CD14-positive monocyte (primary cell): ENCODE measurements around the gene RNU1-3. TPM values are rescaled to one million over a fixed set of nuclear protein-coding genes. Genes with fewer than 3 reads are reported as not detected.
"Not testable (repeated sequence)": the region's sequence is repeated elsewhere in the genome, so short reads cannot be mapped to it uniquely, and the experiment has no call there.

Experiments used
- DNase-seq, 3 donors: peaks; one replicate each; pipeline ENCODE4 v3.0.0-alpha.2; 2011 to 2022
- H2AFZ ChIP-seq: 2 replicates; pipeline ENCODE4 v1.6.0; 2012; ENCODE audit warnings: mild to moderate bottlenecking, low read depth, low read length, inconsistent platforms; ENCODE audit not compliant: insufficient read depth, poor library complexity, severe bottlenecking
- H3K27ac ChIP-seq, 2 donors: 1 replicate in 1 of 2; 2 replicates in 1 of 2; pipeline ENCODE4 v1.5.1; 2012 to 2013; ENCODE audit warnings: low read length in 2 of 2, control low read depth in 1 of 2, inconsistent platforms in 1 of 2, low read depth in 1 of 2, mild to moderate bottlenecking in 1 of 2
- H3K27me3 ChIP-seq, 2 donors: one replicate each; pipeline versions ENCODE4 v1.6.0 to v1.6.1; 2011 to 2013; ENCODE audit warnings: low read length in 2 of 2; ENCODE audit not compliant: control insufficient read depth in 2 of 2, insufficient read depth in 2 of 2
- H3K36me3 ChIP-seq, 2 donors: replicated peaks in 1 of 2; 1 replicate in 1 of 2; 2 replicates in 1 of 2; pipeline versions ENCODE4 v1.5.1 to v1.6.1; 2012 to 2013; ENCODE audit warnings: low read length in 2 of 2, control low read depth in 1 of 2, inconsistent platforms in 1 of 2, mild to moderate bottlenecking in 1 of 2; ENCODE audit not compliant: insufficient read depth in 2 of 2, control insufficient read depth in 1 of 2
- H3K4me1 ChIP-seq, 2 donors: 1 replicate in 1 of 2; 2 replicates in 1 of 2; pipeline versions ENCODE4 v1.5.1 to v1.6.1; 2012 to 2013; ENCODE audit warnings: low read length in 2 of 2, control low read depth in 1 of 2, inconsistent platforms in 1 of 2, mild to moderate bottlenecking in 1 of 2, moderate library complexity in 1 of 2; ENCODE audit not compliant: insufficient read depth in 2 of 2, control insufficient read depth in 1 of 2
- H3K4me2 ChIP-seq: replicated peaks from 2 replicates; pipeline ENCODE3; 2012; ENCODE audit warnings: low read length, moderate library complexity, mild to moderate bottlenecking; ENCODE audit not compliant: poor library complexity, severe bottlenecking; ENCODE audit errors: extremely low read depth
- H3K4me3 ChIP-seq, 3 experiments: fragments of 200-600 bp in 1 of 3; sonication (generic) in 1 of 3; replicated peaks in 1 of 3; 1 replicate in 2 of 3; 2 replicates in 1 of 3; pipeline ENCODE4 v1.5.1; 2011 to 2013; ENCODE audit warnings: low read length in 3 of 3, mild to moderate bottlenecking in 3 of 3, control low read depth in 2 of 3, low read depth in 2 of 3, inconsistent platforms in 1 of 3, moderate library complexity in 1 of 3
- H3K79me2 ChIP-seq: 2 replicates; pipeline ENCODE4 v1.6.0; 2012; ENCODE audit warnings: mild to moderate bottlenecking, control low read depth, inconsistent platforms, low read length, moderate library complexity; ENCODE audit not compliant: insufficient read depth
- H3K9ac ChIP-seq: 2 replicates; pipeline ENCODE4 v1.6.0; 2017; ENCODE audit warnings: low read length, mild to moderate bottlenecking; ENCODE audit not compliant: insufficient read depth, poor library complexity, severe bottlenecking
- H3K9me3 ChIP-seq, 2 donors: replicated peaks in 1 of 2; 1 replicate in 1 of 2; 2 replicates in 1 of 2; pipeline versions ENCODE4 v1.5.1 to v1.6.1; 2012 to 2013; ENCODE audit warnings: low read length in 2 of 2, control low read depth in 1 of 2; ENCODE audit not compliant: control insufficient read depth in 1 of 2, insufficient read depth in 1 of 2
- H4K20me1 ChIP-seq: 2 replicates; pipeline ENCODE4 v1.6.0; 2012; ENCODE audit warnings: mild to moderate bottlenecking, low read length, control low read depth, moderate library complexity; ENCODE audit not compliant: insufficient read depth
- H3K27ac Mint-ChIP-seq, 7 donors: one replicate each; pipeline ENCODE4 v1.8.0; 2020; ENCODE audit warnings: mild to moderate bottlenecking in 7 of 7, mixed read lengths in 7 of 7, moderate library complexity in 6 of 7, inconsistent platforms in 2 of 7
- H3K27me3 Mint-ChIP-seq, 3 donors: one replicate each; pipeline ENCODE4 v1.8.0; 2021 to 2022; ENCODE audit warnings: low read depth in 3 of 3, mild to moderate bottlenecking in 3 of 3, mixed read lengths in 3 of 3, moderate library complexity in 3 of 3, inconsistent platforms in 1 of 3
- H3K36me3 Mint-ChIP-seq, 2 donors: one replicate each; pipeline ENCODE4 v1.8.0; 2020; ENCODE audit warnings: mixed read lengths in 2 of 2, inconsistent platforms in 1 of 2, mild to moderate bottlenecking in 1 of 2
- H3K4me1 Mint-ChIP-seq: one replicate; pipeline ENCODE4 v1.8.0; 2020; ENCODE audit warnings: mild to moderate bottlenecking, mixed read lengths
- H3K4me3 Mint-ChIP-seq, 2 donors: one replicate each; pipeline ENCODE4 v1.8.0; 2020; ENCODE audit warnings: mild to moderate bottlenecking in 2 of 2, mixed read lengths in 2 of 2, moderate library complexity in 1 of 2
- H3K9me3 Mint-ChIP-seq, 7 donors: one replicate each; pipeline ENCODE4 v1.8.0; 2020 to 2022; ENCODE audit warnings: mixed read lengths in 7 of 7, mild to moderate bottlenecking in 6 of 7, moderate library complexity in 6 of 7, inconsistent platforms in 2 of 7
- WGBS: methylation state at CpG from one replicate; pipeline ENCODE4 v1.1.5; 2013; ENCODE audit warnings: missing lambda C conversion rate; ENCODE audit not compliant: insufficient coverage; 5-methylcytosine and 5-hydroxymethylcytosine counted together
- intact Hi-C, 2 donors: fragments of 100-400 bp; cut with micrococcal nuclease; formaldehyde crosslinking; loops; one replicate each; pipeline versions ENCODE4 v1.15.0 to v1.15.1; 2023
- polyA plus RNA-seq, 3 donors: library from polyadenylated mRNA; depleted of rRNA in 1 of 3; unstranded in 2 of 3; stranded (reverse) in 1 of 3; fragments of 300-500 nt in 2 of 3; fragments of >200 nt in 1 of 3; fragmentation: Illumina TruSeq in 2 of 3; gene quantifications; 1 replicate in 2 of 3; 2 replicates in 1 of 3; pipeline ENCODE4 v1.2.3, GENCODE V29; 2012 to 2021

Gene RNU1-3
- polyA plus RNA-seq, 3 donors = not detected

GRCh38 chr1:16656574-16656973 is 10.2 kb downstream of the RNU1-3 start:
- H4K20me1 ChIP-seq, H3K9ac ChIP-seq, H3K27me3 Mint-ChIP-seq, H3K79me2 ChIP-seq, H3K27ac Mint-ChIP-seq, H3K36me3 Mint-ChIP-seq, H2AFZ ChIP-seq, H3K4me2 ChIP-seq, H3K36me3 ChIP-seq, intact Hi-C loops, H3K4me1 ChIP-seq, H3K4me3 Mint-ChIP-seq, H3K27me3 ChIP-seq, H3K4me3 ChIP-seq, H3K9me3 ChIP-seq, H3K27ac ChIP-seq, H3K9me3 Mint-ChIP-seq, DNase-seq, H3K4me1 Mint-ChIP-seq: not testable (repeated sequence)
- no CpG with 5 or more reads among the region's 6 CpGs for WGBS

GRCh38 chr1:16651560-16651959 is 15.2 kb downstream of the RNU1-3 start:
- H3K27ac Mint-ChIP-seq = not testable (repeated sequence)

GRCh38 chr1:16649960-16650359 is 16.8 kb downstream of the RNU1-3 start:
- not testable (repeated sequence) for H3K4me3 Mint-ChIP-seq, H3K9me3 Mint-ChIP-seq, DNase-seq, H3K4me1 Mint-ChIP-seq, H3K4me1 ChIP-seq, H3K79me2 ChIP-seq, H3K4me3 ChIP-seq, H3K36me3 ChIP-seq, H3K27ac Mint-ChIP-seq, H4K20me1 ChIP-seq, H2AFZ ChIP-seq, H3K36me3 Mint-ChIP-seq, H3K4me2 ChIP-seq, H3K9ac ChIP-seq, H3K9me3 ChIP-seq, H3K27ac ChIP-seq
- intact Hi-C loops = loop anchor here in 1 of 2 donors (10.0 kb wide), 1 partner anchor 255 kb away; no protein-coding TSS in a partner anchor
- H3K27me3 Mint-ChIP-seq = peaks cover 16 to 31% (median 18%) of the 10 kb centered on the region in 3 donors
- peaks cover 4 to 32% of the 10 kb centered on the region in 2 donors for H3K27me3 ChIP-seq
- no CpG with 5 or more reads among the region's 9 CpGs for WGBS

More at GRCh38 chr1:16651560-16651959, 15.2 kb downstream of the RNU1-3 start:
- H3K4me1 Mint-ChIP-seq, H3K4me3 ChIP-seq, DNase-seq, H3K4me1 ChIP-seq, H4K20me1 ChIP-seq, H3K79me2 ChIP-seq, H3K9me3 ChIP-seq, H3K9ac ChIP-seq, H3K36me3 Mint-ChIP-seq, H3K27ac ChIP-seq, H3K4me2 ChIP-seq, H3K4me3 Mint-ChIP-seq, H3K36me3 ChIP-seq, H3K9me3 Mint-ChIP-seq, H2AFZ ChIP-seq, intact Hi-C loops: not testable (repeated sequence)
- no CpG with 5 or more reads among the region's 1 CpG for WGBS
- H3K27me3 ChIP-seq = peaks cover 4 to 27% of the 10 kb centered on the region in 2 donors
- H3K27me3 Mint-ChIP-seq = peaks cover 10 to 25% (median 14%) of the 10 kb centered on the region in 3 donors

GRCh38 chr1:16649390-16649789 is 17.4 kb downstream of the RNU1-3 start:
- WGBS = 100% methylated on average over 2 of the region's 6 CpGs
- not testable (repeated sequence) for H3K4me1 Mint-ChIP-seq, H2AFZ ChIP-seq, H3K9ac ChIP-seq, H3K4me3 ChIP-seq, H3K27ac Mint-ChIP-seq, DNase-seq, H3K9me3 Mint-ChIP-seq, H3K36me3 Mint-ChIP-seq, H3K9me3 ChIP-seq, H3K36me3 ChIP-seq, H4K20me1 ChIP-seq, H3K27ac ChIP-seq, H3K4me2 ChIP-seq, H3K79me2 ChIP-seq
- peaks cover 4 to 32% of the 10 kb centered on the region in 2 donors for H3K27me3 ChIP-seq
- Mint-ChIP-seq H3K27me3 (peaks cover 16 to 31% (median 18%) of the 10 kb centered on the region in 3 donors), H3K4me3 (peak overlapping the region in 1 of 2 donors; percentile 36)
- intact Hi-C loops = loop anchor here in 1 of 2 donors (10.0 kb wide), 1 partner anchor 255 kb away; no protein-coding TSS in a partner anchor
- H3K4me1 ChIP-seq = peaks cover 8 to 11% of the 10 kb centered on the region in 2 donors
